Loucy (cell line): ENCODE results near the gene KLF15.
A peak's percentile ranks its signal among the peaks of the same experiment; 100 is the strongest.

Experiments used
- H2AFZ ChIP-seq: fragments of 200-600 bp; sonication (generic); 2 replicates; pipeline ENCODE4 v1.6.0; 2016; ENCODE audit warnings: antibody characterized with exemption, mild to moderate bottlenecking, low read length, moderate library complexity
- H3F3A ChIP-seq: fragments of 200-600 bp; 2 replicates; pipeline ENCODE4 v1.6.0; 2016; ENCODE audit warnings: antibody characterized with exemption, low read depth, mild to moderate bottlenecking
- H3K27me3 ChIP-seq: fragments of 200-600 bp; sonication (generic); 2 replicates; pipeline ENCODE4 v1.6.1; 2014; ENCODE audit warnings: low read length, mild to moderate bottlenecking; ENCODE audit not compliant: insufficient read depth, poor library complexity, severe bottlenecking
- H3K36me3 ChIP-seq: fragments of 200-600 bp; sonication (generic); 2 replicates; pipeline ENCODE4 v1.6.1; 2016; ENCODE audit warnings: low read length; ENCODE audit not compliant: insufficient read depth
- H3K4me1 ChIP-seq: fragments of 200-600 bp; sonication (generic); 2 replicates; pipeline ENCODE4 v1.5.1; 2014; ENCODE audit warnings: low read length, mild to moderate bottlenecking; ENCODE audit not compliant: insufficient read depth, poor library complexity, severe bottlenecking
- H3K4me2 ChIP-seq: fragments of 200-600 bp; sonication (generic); 2 replicates; pipeline ENCODE4 v1.6.0; 2014; ENCODE audit warnings: antibody characterized with exemption, low read length, low read depth, mild to moderate bottlenecking; ENCODE audit not compliant: poor library complexity, severe bottlenecking
- H3K4me3 ChIP-seq: fragments of 200-600 bp; sonication (generic); 2 replicates; pipeline ENCODE4 v1.5.1; 2014; ENCODE audit warnings: low read length, mild to moderate bottlenecking, mixed read lengths; ENCODE audit not compliant: poor library complexity, severe bottlenecking
- H3K79me2 ChIP-seq: fragments of 200-600 bp; sonication (generic); 2 replicates; pipeline ENCODE4 v1.6.1; 2014; ENCODE audit warnings: low read length; ENCODE audit not compliant: insufficient read depth
- H3K9ac ChIP-seq: fragments of 200-600 bp; sonication (generic); 2 replicates; pipeline ENCODE4 v1.6.0; 2014; ENCODE audit warnings: mild to moderate bottlenecking, low read depth, low read length, moderate library complexity; ENCODE audit not compliant: poor library complexity, severe bottlenecking
- H3K9me2 ChIP-seq: fragments of 200-600 bp; sonication (generic); replicated peaks from 2 replicates; pipeline ENCODE4 v1.6.1; 2016; ENCODE audit warnings: low read depth, low read length, mixed read lengths
- H3K9me3 ChIP-seq: fragments of 200-600 bp; sonication (generic); 2 replicates; pipeline ENCODE4 v1.6.1; 2014; ENCODE audit warnings: mild to moderate bottlenecking, antibody characterized with exemption, low read length, low read depth; ENCODE audit not compliant: insufficient read depth
- H4K20me1 ChIP-seq: fragments of 200-600 bp; sonication (generic); 2 replicates; pipeline ENCODE4 v1.6.0; 2014; ENCODE audit warnings: antibody characterized with exemption, low read length, mild to moderate bottlenecking; ENCODE audit not compliant: insufficient read depth, poor library complexity, severe bottlenecking
- EZH2phosphoT487 ChIP-seq: fragments of 200-600 bp; IDR thresholded peaks from 2 replicates; pipeline ENCODE4 v1.6.1; 2018; ENCODE audit warnings: antibody characterized with exemption, mild to moderate bottlenecking, moderate library complexity, borderline replicate concordance
- TF ChIP-seq, protein P1 (sequence below): fragments of 200-600 bp; sonication (generic); conservative IDR thresholded peaks from 2 replicates; pipeline ENCODE4 v1.5.1; 2014; ENCODE audit warnings: mild to moderate bottlenecking, antibody characterized with exemption, low read length

The KLF15 gene

DNA sequence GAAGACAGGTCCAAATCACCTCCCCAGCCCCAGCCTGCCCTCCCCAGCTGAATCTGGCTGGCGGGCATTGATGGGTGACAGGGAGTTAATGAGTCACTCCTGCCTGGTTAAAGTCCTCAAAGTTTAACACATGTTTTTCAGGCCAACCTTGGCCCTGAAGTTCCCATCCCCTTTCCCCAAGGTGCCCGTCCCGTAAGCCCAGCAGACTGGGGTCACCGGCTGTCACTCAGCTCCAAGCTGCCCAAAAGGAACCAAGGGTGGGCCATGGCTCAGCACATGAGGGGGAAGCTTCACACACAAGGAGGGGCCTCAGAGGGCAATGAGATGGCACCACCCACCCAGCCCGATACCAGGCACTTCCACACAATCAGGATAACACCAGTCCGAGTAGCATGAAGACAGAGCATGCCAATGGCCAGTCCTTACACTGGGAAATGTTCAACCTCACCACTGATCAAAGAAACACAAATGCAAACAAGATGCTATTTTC, 10.2 kb upstream of the KLF15 start:
- no peak overlapping the region for H3K9ac ChIP-seq
- H3K4me1 ChIP-seq: peaks cover 31% of the 10 kb centered on the region
- no peaks in the 10 kb centered on the region for H4K20me1 ChIP-seq
- H3K4me3 ChIP-seq: no peak overlapping the region
- TF ChIP-seq EZH2phosphoT487: no peak
- TF ChIP-seq, protein P1, sequence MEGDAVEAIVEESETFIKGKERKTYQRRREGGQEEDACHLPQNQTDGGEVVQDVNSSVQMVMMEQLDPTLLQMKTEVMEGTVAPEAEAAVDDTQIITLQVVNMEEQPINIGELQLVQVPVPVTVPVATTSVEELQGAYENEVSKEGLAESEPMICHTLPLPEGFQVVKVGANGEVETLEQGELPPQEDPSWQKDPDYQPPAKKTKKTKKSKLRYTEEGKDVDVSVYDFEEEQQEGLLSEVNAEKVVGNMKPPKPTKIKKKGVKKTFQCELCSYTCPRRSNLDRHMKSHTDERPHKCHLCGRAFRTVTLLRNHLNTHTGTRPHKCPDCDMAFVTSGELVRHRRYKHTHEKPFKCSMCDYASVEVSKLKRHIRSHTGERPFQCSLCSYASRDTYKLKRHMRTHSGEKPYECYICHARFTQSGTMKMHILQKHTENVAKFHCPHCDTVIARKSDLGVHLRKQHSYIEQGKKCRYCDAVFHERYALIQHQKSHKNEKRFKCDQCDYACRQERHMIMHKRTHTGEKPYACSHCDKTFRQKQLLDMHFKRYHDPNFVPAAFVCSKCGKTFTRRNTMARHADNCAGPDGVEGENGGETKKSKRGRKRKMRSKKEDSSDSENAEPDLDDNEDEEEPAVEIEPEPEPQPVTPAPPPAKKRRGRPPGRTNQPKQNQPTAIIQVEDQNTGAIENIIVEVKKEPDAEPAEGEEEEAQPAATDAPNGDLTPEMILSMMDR: no peak
- H3K27me3 ChIP-seq: no peaks in the 10 kb centered on the region
- H2AFZ ChIP-seq: no peak overlapping the region
- H3K4me2 ChIP-seq: no peak overlapping the region
- H3K9me2 ChIP-seq: no peaks in the 10 kb centered on the region
- H3K79me2 ChIP-seq: no peaks in the 10 kb centered on the region
- no peaks in the 10 kb centered on the region for H3F3A ChIP-seq
- H3K9me3 ChIP-seq: no peaks in the 10 kb centered on the region
- no peaks in the 10 kb centered on the region for H3K36me3 ChIP-seq

DNA sequence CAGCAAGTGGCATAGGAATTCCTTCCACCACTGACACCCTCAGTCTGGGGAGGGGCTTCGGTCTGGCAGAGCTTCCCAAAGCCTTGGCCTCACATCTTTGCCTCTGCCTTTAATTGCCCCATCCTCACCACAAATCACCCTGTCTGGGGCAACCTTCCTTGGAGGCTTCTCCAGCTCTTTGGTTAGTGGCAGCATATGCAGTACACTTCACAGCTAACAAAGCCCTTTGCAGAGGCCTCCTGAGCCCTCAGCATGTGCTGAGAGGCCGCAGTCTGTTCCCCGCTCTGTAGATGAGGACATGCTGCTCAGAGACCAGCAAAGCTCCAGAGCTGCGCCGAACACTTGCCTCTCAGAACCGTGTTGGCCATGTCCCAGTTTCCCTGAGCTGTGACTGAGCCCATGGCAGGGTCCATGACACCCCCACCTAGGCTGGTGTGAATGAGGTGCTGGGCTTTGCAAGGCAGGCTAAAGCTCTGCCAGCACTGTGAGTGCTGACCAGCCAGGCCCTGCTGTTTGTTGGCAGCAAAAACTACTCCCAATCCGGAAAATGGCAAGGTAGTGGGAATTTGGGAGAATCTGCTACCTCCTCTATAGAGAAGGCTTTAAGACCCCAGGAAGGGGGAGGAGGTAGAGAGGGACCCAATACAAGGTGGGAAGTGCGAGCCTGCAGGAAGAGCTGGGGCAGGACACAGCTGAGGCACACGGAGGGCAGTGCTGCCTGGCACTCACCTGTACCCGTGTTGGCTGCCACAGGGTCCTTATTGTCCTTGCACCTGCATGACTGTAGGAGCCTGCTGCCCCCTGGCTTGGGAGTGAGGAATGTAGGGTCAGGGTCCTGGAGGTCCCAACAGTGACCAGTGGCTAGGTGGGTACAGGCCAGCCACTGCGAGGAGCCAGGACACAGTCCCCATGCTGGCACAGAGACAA, 8.4 kb upstream of the KLF15 start:
- Histone ChIP-seq H3K9ac (no peak overlapping the region), H2AFZ (peak overlapping the region; percentile 24; the same call in 1 of the 2 replicates), H3K9me2 (no peaks in the 10 kb centered on the region), H3K4me1 (peaks cover 33% of the 10 kb centered on the region), H3F3A (no peaks in the 10 kb centered on the region), H3K4me3 (no peak overlapping the region), H3K9me3 (no peaks in the 10 kb centered on the region), H3K79me2 (no peaks in the 10 kb centered on the region), H3K4me2 (no peak overlapping the region), H4K20me1 (no peaks in the 10 kb centered on the region), H3K36me3 (no peaks in the 10 kb centered on the region), H3K27me3 (no peaks in the 10 kb centered on the region)
- TF ChIP-seq, protein P1: no peak; the same call in 1 of the 2 replicates
- no peak for TF ChIP-seq EZH2phosphoT487

DNA sequence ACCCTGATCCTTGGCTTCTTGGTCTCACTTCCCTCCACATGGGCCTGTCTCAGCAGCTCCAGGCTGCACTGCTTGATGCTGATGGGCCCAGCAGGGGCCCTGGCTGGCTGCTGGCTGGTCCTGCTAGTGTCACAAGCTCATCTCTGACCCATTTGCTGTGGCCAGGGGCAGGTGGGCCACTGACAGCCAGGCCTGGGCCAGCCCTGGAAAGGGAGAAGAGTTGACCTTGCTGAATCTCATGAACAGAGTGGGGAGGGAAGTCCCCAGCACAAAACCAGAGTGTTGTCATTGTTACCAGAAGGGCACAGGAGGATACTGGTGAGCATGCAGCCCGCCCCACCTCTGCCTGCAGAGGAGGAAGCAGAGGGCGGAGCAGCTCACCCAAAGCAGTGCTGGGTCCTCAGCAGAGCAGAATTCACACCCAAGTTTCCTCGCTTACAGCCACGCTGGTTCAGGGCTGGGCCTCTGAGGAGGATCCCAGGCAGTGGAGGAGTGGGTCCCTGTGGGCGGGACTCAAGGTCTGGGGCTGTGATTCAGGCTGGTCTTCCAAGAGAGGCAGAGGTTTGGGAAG, 7.6 kb upstream of the KLF15 start:
- H3K4me2 ChIP-seq: no peak overlapping the region
- no peaks in the 10 kb centered on the region for H3K9me3 ChIP-seq
- H3K9me2 ChIP-seq: no peaks in the 10 kb centered on the region
- H3K27me3 ChIP-seq: no peaks in the 10 kb centered on the region
- H2AFZ ChIP-seq: peak overlapping the region; percentile 24; the same call in 1 of the 2 replicates
- no peak for TF ChIP-seq EZH2phosphoT487
- H3K79me2 ChIP-seq: no peaks in the 10 kb centered on the region
- H3K36me3 ChIP-seq: no peaks in the 10 kb centered on the region
- H4K20me1 ChIP-seq: no peaks in the 10 kb centered on the region
- no peaks in the 10 kb centered on the region for H3F3A ChIP-seq
- peaks cover 33% of the 10 kb centered on the region for H3K4me1 ChIP-seq
- no peak overlapping the region for H3K4me3 ChIP-seq
- no peak overlapping the region for H3K9ac ChIP-seq
